GM21360 (cell line): ENCODE measurements around the gene TADA2B.
"Not testable (repeated sequence)": the region's sequence is repeated elsewhere in the genome, so short reads cannot be mapped to it uniquely, and the experiment has no call there.

Experiments
- ATAC-seq: cut with Tn5 transposase; IDR thresholded peaks from one replicate; pipeline ENCODE4 v1.9.1; 2021; ENCODE audit warnings: mild to moderate bottlenecking, moderate library complexity; ENCODE audit not compliant: unreplicated experiment

Gene TADA2B

GRCh38 chr4:7075962-7076695 lies 33.0 kb downstream of the TADA2B start:
- ATAC-seq, result no peak

- ATAC-seq, result no peak
Observed at GRCh38 chr4:7076696-7077082, 33.5 kb downstream of the TADA2B start.

- ATAC-seq, result no peak
Observed at GRCh38 chr4:7077371-7077770, 34.2 kb downstream of the TADA2B start.

GRCh38 chr4:7078025-7078424 lies 34.9 kb downstream of the TADA2B start:
- ATAC-seq, result no peak

- ATAC-seq, result not testable (repeated sequence)
Observed at GRCh38 chr4:7079483-7079882, 36.3 kb downstream of the TADA2B start.

- ATAC-seq, result not testable (repeated sequence)
Observed at GRCh38 chr4:7079909-7080308, 36.7 kb downstream of the TADA2B start.

GRCh38 chr4:7083597-7084563 lies 40.7 kb downstream of the TADA2B start:
- ATAC-seq, result no peak

GRCh38 chr4:7084564-7084961 lies 41.4 kb downstream of the TADA2B start:
- not testable (repeated sequence) for ATAC-seq

- no peak for ATAC-seq
Observed at GRCh38 chr4:7086384-7086783, 43.2 kb downstream of the TADA2B start.

GRCh38 chr4:7087036-7087435 lies 43.9 kb downstream of the TADA2B start:
- ATAC-seq, result no peak

GRCh38 chr4:7089213-7089986 lies 46.2 kb downstream of the TADA2B start:
- ATAC-seq, result no peak

GRCh38 chr4:7092026-7092425 lies 48.9 kb downstream of the TADA2B start:
- ATAC-seq, result no peak

GRCh38 chr4:7094916-7095315 lies 51.7 kb downstream of the TADA2B start:
- ATAC-seq, result no peak

GRCh38 chr4:7095611-7096155 lies 52.5 kb downstream of the TADA2B start:
- no peak for ATAC-seq

- ATAC-seq, result no peak
Observed at GRCh38 chr4:7096236-7096635, 53.1 kb downstream of the TADA2B start.

GRCh38 chr4:7101692-7102515 lies 58.7 kb downstream of the TADA2B start:
- peak; percentile 76 for ATAC-seq

- not testable (repeated sequence) for ATAC-seq
Observed at GRCh38 chr4:7102516-7102909, 59.3 kb downstream of the TADA2B start.

GRCh38 chr4:7103031-7103606 lies 59.9 kb downstream of the TADA2B start:
- peak; percentile 75 for ATAC-seq

GRCh38 chr4:7103607-7104365 lies 60.6 kb downstream of the TADA2B start:
- no peak for ATAC-seq
